GM23338 (cell line): Measurements from ENCODE around the gene GPRIN2. TPM values are rescaled to one million over a fixed set of nuclear protein-coding genes. Genes with fewer than 3 reads are reported as not detected.
A peak's percentile ranks its signal among the peaks of the same experiment; 100 is the strongest.

ENCODE experiments used
- ATAC-seq: fragments of 200-7000 bp; cut with Tn5 transposase; 3 replicates; pipeline ENCODE4 v1.9.1; 2020
- DNase-seq: peaks from one replicate; pipeline ENCODE4 v3.0.0-alpha.2; 2015; ENCODE audit warnings: low spot score
- H2AFZ ChIP-seq: fragments of 200-600 bp; sonication (generic); 2 replicates; pipeline ENCODE4 v1.8.0; 2016; ENCODE audit warnings: antibody characterized with exemption, mild to moderate bottlenecking, moderate library complexity
- H3F3A ChIP-seq: fragments of 200-600 bp; sonication (generic); replicated peaks from 2 replicates; pipeline ENCODE4 v1.8.0; 2017; ENCODE audit warnings: antibody characterized with exemption, mixed run types, low read depth
- H3K27ac ChIP-seq: fragments of 200-600 bp; sonication (generic); 2 replicates; pipeline ENCODE4 v1.6.1; 2016; ENCODE audit warnings: low read depth
- H3K27me3 ChIP-seq: fragments of 200-600 bp; sonication (generic); 2 replicates; pipeline ENCODE4 v1.8.0; 2016; ENCODE audit warnings: mild to moderate bottlenecking, mixed run types, moderate library complexity; ENCODE audit not compliant: insufficient read depth
- H3K36me3 ChIP-seq: fragments of 200-600 bp; sonication (generic); 2 replicates; pipeline ENCODE4 v1.8.0; 2016; ENCODE audit warnings: mild to moderate bottlenecking; ENCODE audit not compliant: insufficient read depth
- H3K4me1 ChIP-seq: fragments of 200-600 bp; sonication (generic); 2 replicates; pipeline ENCODE4 v1.8.0; 2016; ENCODE audit warnings: mild to moderate bottlenecking, moderate library complexity; ENCODE audit not compliant: insufficient read depth
- H3K4me2 ChIP-seq: fragments of 200-600 bp; sonication (generic); 2 replicates; pipeline ENCODE4 v1.7.1; 2017; ENCODE audit warnings: mixed run types
- H3K4me3 ChIP-seq: fragments of 200-600 bp; sonication (generic); 2 replicates; pipeline ENCODE4 v1.6.1; 2016; ENCODE audit warnings: mixed run types
- H3K79me2 ChIP-seq: fragments of 200-600 bp; sonication (generic); replicated peaks from 2 replicates; pipeline ENCODE4 v1.8.0; 2017; ENCODE audit warnings: mild to moderate bottlenecking; ENCODE audit not compliant: insufficient read depth
- H3K9me2 ChIP-seq: fragments of 200-600 bp; sonication (generic); 2 replicates; pipeline ENCODE4 v1.8.0; 2017; ENCODE audit not compliant: insufficient read depth
- H4K20me1 ChIP-seq: fragments of 200-600 bp; sonication (generic); replicated peaks from 2 replicates; pipeline ENCODE4 v1.8.0; 2017; ENCODE audit warnings: mild to moderate bottlenecking; ENCODE audit not compliant: insufficient read depth
- H3K27ac Mint-ChIP-seq: 2 replicates; pipeline ENCODE4 v1.8.0; 2020; ENCODE audit warnings: inconsistent platforms, mild to moderate bottlenecking, moderate library complexity, mixed read lengths
- H3K27me3 Mint-ChIP-seq: 3 replicates; pipeline ENCODE4 v1.8.0; 2022; ENCODE audit warnings: low read depth, mild to moderate bottlenecking, moderate library complexity, mixed read lengths, inconsistent platforms; ENCODE audit not compliant: insufficient read depth, poor library complexity
- H3K36me3 Mint-ChIP-seq: 3 replicates; pipeline ENCODE4 v1.8.0; 2021; ENCODE audit warnings: low read depth, mild to moderate bottlenecking, inconsistent platforms, moderate library complexity, mixed read lengths
- H3K4me1 Mint-ChIP-seq: 3 replicates; pipeline ENCODE4 v1.8.0; 2020; ENCODE audit warnings: mild to moderate bottlenecking, inconsistent platforms, mixed read lengths
- H3K4me3 Mint-ChIP-seq: 3 replicates; pipeline ENCODE4 v1.8.0; 2021; ENCODE audit warnings: moderate library complexity, mild to moderate bottlenecking, inconsistent platforms, mixed read lengths
- H3K9me3 Mint-ChIP-seq: 3 replicates; pipeline ENCODE4 v1.8.0; 2020; ENCODE audit warnings: moderate library complexity, mild to moderate bottlenecking, inconsistent platforms, mixed read lengths
- CREB1 ChIP-seq: fragments of 250-450 bp; sonication (Bioruptor Pico); IDR thresholded peaks from 2 replicates; pipeline ENCODE4 v1.5.0; 2020; ENCODE audit warnings: low read depth, mild to moderate bottlenecking, moderate library complexity
- ETS1 ChIP-seq: IDR thresholded peaks from 2 replicates; pipeline ENCODE4 v1.6.1; 2016; ENCODE audit warnings: antibody characterized with exemption
- EZH2 ChIP-seq: fragments of 200-600 bp; sonication (generic); IDR thresholded peaks from one replicate; pipeline ENCODE4 v1.8.0; 2017; ENCODE audit warnings: antibody characterized with exemption, mild to moderate bottlenecking, low read depth; ENCODE audit not compliant: unreplicated experiment
- EZH2phosphoT487 ChIP-seq: fragments of 200-600 bp; sonication (generic); IDR thresholded peaks from one replicate; pipeline ENCODE4 v1.8.1; 2018; ENCODE audit warnings: antibody characterized with exemption; ENCODE audit not compliant: unreplicated experiment
- JUNB ChIP-seq: IDR thresholded peaks from one replicate; pipeline ENCODE4 v1.6.1; 2016; ENCODE audit warnings: antibody characterized with exemption; ENCODE audit not compliant: unreplicated experiment
- NANOG ChIP-seq: IDR thresholded peaks from 2 replicates; pipeline ENCODE4 v1.6.1; 2016; ENCODE audit warnings: antibody characterized with exemption, borderline replicate concordance
- POLR2AphosphoS5 ChIP-seq: IDR thresholded peaks from 2 replicates; pipeline ENCODE4 v1.6.1; 2016; ENCODE audit warnings: antibody characterized with exemption, low read depth
- REST ChIP-seq: IDR thresholded peaks from one replicate; pipeline ENCODE4 v1.6.1; 2018; ENCODE audit warnings: antibody characterized with exemption; ENCODE audit not compliant: unreplicated experiment
- STAT1 ChIP-seq: IDR thresholded peaks from one replicate; pipeline ENCODE4 v1.6.1; 2016; ENCODE audit warnings: antibody characterized with exemption; ENCODE audit not compliant: unreplicated experiment
- ZNF331 ChIP-seq: fragments of 250-450 bp; sonication (Bioruptor Pico); IDR thresholded peaks from 2 replicates; pipeline ENCODE4 v1.5.0; 2020; ENCODE audit warnings: low read depth, mild to moderate bottlenecking, moderate library complexity
- polyA plus RNA-seq: library from polyadenylated mRNA; unstranded; fragments of >200 nt; fragmentation: Nextera tagmentation; extraction: Ambion mirVana; gene quantifications from 2 replicates; pipeline ENCODE4 v1.2.1, GENCODE V29; 2016
- total RNA-seq: library from RNA; depleted of rRNA; stranded (reverse); fragments of >200 nt; shearing (Covaris generic); gene quantifications from 2 replicates; pipeline ENCODE4 v1.2.3, GENCODE V29; 2014
- TF ChIP-seq, protein P1 (sequence below), 2 experiments: fragments of 200-600 bp in 1 of 2; sonication (generic) in 1 of 2; conservative IDR thresholded peaks; 2 replicates each; pipeline versions ENCODE4 v1.5.1 to v1.6.1; 2016 to 2017; ENCODE audit warnings: antibody characterized with exemption in 2 of 2, low read depth in 2 of 2, mild to moderate bottlenecking in 2 of 2, moderate library complexity in 1 of 2

Gene GPRIN2
- total and polyA plus RNA-seq, 2 experiments from 2014 or later: 2.9 to 28.5 TPM

DNA sequence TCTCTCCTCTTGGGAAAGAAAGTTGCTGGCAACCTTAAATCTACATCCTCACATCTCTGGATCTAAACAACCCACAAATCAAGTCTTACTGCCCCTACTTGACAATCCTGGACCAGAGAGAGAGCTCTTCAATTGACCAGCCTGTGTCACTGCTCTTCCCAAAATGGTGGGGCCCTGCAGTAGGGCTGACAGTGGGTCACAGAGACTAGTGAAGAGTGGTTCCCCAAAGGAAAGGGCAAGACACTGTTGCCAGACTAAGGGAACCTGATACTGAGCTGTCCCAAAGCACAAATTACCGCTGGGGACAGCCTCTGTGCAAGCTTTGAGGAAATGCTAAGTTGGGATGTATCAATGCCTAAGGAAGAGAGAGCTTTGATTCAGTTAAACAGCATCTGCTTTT lies 4.5 kb upstream of the GPRIN2 start (continued):
- no peak for TF ChIP-seq REST
- TF ChIP-seq ETS1: no peak

DNA sequence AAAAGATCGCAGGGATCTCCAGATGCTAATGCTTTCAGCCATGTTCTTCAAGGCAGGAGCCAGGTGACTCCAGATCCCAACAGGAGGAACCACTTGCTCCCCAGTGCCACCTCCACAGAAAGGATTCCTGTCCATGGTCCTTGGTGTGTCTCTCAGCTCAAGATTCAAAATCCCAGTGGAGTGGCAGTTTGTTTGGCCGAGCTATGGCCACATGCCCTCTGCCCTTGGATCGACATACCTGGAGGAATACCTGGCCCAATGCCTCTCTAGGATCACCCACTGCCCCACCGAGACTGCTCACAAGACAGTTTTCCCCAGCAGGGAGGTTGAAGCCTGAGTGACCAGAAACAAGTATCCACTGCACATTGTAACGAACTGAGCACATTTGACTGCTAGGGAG lies 3.9 kb upstream of the GPRIN2 start:
- H3K27ac Mint-ChIP-seq: no peak overlapping the region
- Histone ChIP-seq H3F3A (0 out of 2 replicates have a peak, but pooled peaks cover 6% of the 10 kb centered on the region), H3K4me3 (no peak overlapping the region), H3K27ac (no peak overlapping the region), H3K36me3 (no peaks in the 10 kb centered on the region; the same call in 1 of the 2 replicates), H4K20me1 (no peaks in the 10 kb centered on the region), H3K4me2 (no peak overlapping the region), H2AFZ (peak overlapping the region; percentile 56; the same call in 1 of the 2 replicates), H3K27me3 (peaks cover 16% of the 10 kb centered on the region), H3K4me1 (peaks cover 12% of the 10 kb centered on the region), H3K9me2 (peaks cover 4% of the 10 kb centered on the region; the same call in 1 of the 2 replicates), H3K79me2 (no peaks in the 10 kb centered on the region)
- no peaks in the 10 kb centered on the region for H3K36me3 Mint-ChIP-seq
- peaks cover 4% of the 10 kb centered on the region; the same call in 2 of the 3 replicates for H3K4me1 Mint-ChIP-seq
- peaks cover 3% of the 10 kb centered on the region; the same call in 1 of the 3 replicates for H3K9me3 Mint-ChIP-seq
- ATAC-seq (no peak), DNase-seq (no peak)
- H3K4me3 Mint-ChIP-seq: no peak overlapping the region
- H3K27me3 Mint-ChIP-seq: peaks cover 11% of the 10 kb centered on the region
- TF ChIP-seq ZNF331 (CRISPR knock-in tag) (no peak), POLR2AphosphoS5 (no peak), STAT1 (no peak), CREB1 (no peak), ETS1 (no peak), JUNB (no peak), EZH2phosphoT487 (no peak), REST (no peak), EZH2 (no peak), NANOG (no peak)
- TF ChIP-seq, protein P1, sequence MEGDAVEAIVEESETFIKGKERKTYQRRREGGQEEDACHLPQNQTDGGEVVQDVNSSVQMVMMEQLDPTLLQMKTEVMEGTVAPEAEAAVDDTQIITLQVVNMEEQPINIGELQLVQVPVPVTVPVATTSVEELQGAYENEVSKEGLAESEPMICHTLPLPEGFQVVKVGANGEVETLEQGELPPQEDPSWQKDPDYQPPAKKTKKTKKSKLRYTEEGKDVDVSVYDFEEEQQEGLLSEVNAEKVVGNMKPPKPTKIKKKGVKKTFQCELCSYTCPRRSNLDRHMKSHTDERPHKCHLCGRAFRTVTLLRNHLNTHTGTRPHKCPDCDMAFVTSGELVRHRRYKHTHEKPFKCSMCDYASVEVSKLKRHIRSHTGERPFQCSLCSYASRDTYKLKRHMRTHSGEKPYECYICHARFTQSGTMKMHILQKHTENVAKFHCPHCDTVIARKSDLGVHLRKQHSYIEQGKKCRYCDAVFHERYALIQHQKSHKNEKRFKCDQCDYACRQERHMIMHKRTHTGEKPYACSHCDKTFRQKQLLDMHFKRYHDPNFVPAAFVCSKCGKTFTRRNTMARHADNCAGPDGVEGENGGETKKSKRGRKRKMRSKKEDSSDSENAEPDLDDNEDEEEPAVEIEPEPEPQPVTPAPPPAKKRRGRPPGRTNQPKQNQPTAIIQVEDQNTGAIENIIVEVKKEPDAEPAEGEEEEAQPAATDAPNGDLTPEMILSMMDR (conservative IDR thresholded peaks at IDR 0.05; ENCODE audit: low read depth in 2 of 2): no peak
